Stimulated activated CD8-positive, alpha-beta memory T cell treated with anti-CD3 and anti-CD28 coated beads, Interleukin-12 subunit alpha, Interleukin-12 subunit beta, amount 100 ng/mL, for 1 hour (primary cell): ENCODE measurements around the gene PRADC1.
A peak's percentile ranks its signal among the peaks of the same experiment; 100 is the strongest.

ENCODE experiments used
- DNase-seq: peaks from one replicate; pipeline ENCODE4 v3.0.0-alpha.2; 2020; ENCODE audit warnings: low read depth

The PRADC1 gene

GRCh38 chr2:73235315-73236028 is 2.4 kb upstream of the PRADC1 start:
- no peak for DNase-seq

- peak; percentile 76 for DNase-seq
Observed at GRCh38 chr2:73233932-73234832, 1.1 kb upstream of the PRADC1 start, which contains the start of gene CCT7. Gene CCT7 (plus strand): TSS chr2:73234308. CDS start chr2:73234379, 71 bp downstream.

- no peak for DNase-seq
Observed at GRCh38 chr2:73232403-73233153, 461 bp downstream of the PRADC1 start.

GRCh38 chr2:73228631-73229030 is 4.4 kb downstream of the PRADC1 start:
- no peak for DNase-seq

- no peak for DNase-seq
Observed at GRCh38 chr2:73227086-73227485, 6.0 kb downstream of the PRADC1 start.

- DNase-seq: no peak
Observed at GRCh38 chr2:73225513-73226360, 7.3 kb downstream of the PRADC1 start.

GRCh38 chr2:73223821-73224220 is 9.2 kb downstream of the PRADC1 start:
- no peak for DNase-seq

GRCh38 chr2:73218298-73218697 is 14.7 kb downstream of the PRADC1 start:
- DNase-seq: no peak

- DNase-seq: no peak
Observed at GRCh38 chr2:73217826-73218225, 15.2 kb downstream of the PRADC1 start.

- DNase-seq: no peak
Observed at GRCh38 chr2:73217160-73217559, 15.9 kb downstream of the PRADC1 start.

GRCh38 chr2:73215254-73215653 is 17.8 kb downstream of the PRADC1 start:
- no peak for DNase-seq

- DNase-seq: peak; percentile 85
Observed at GRCh38 chr2:73214120-73215035, 18.7 kb downstream of the PRADC1 start, which contains the start of gene SMYD5. Gene SMYD5 (plus strand): TSS chr2:73214245. CDS start chr2:73214267, 22 bp downstream.

- peak; percentile 52 for DNase-seq
Observed at GRCh38 chr2:73212448-73213176, 20.4 kb downstream of the PRADC1 start.

- no peak for DNase-seq
Observed at GRCh38 chr2:73212098-73212447, 21.0 kb downstream of the PRADC1 start.

- no peak for DNase-seq
Observed at GRCh38 chr2:73210696-73211095, 22.3 kb downstream of the PRADC1 start.

GRCh38 chr2:73210019-73210418 is 23.0 kb downstream of the PRADC1 start:
- DNase-seq: no peak

GRCh38 chr2:73208258-73208657 is 24.8 kb downstream of the PRADC1 start:
- DNase-seq: no peak

- no peak for DNase-seq
Observed at GRCh38 chr2:73205611-73206010, 27.4 kb downstream of the PRADC1 start.

- DNase-seq: no peak
Observed at GRCh38 chr2:73203055-73203681, 29.9 kb downstream of the PRADC1 start.
